Esophagus muscularis mucosa (tissue), 4 donors: ENCODE data around the gene UBE3D. TPM values are rescaled to one million over a fixed set of nuclear protein-coding genes. Genes with fewer than 3 reads are reported as not detected.
A peak's percentile ranks its signal among the peaks of the same experiment; 100 is the strongest.

Experiments used
- DNase-seq: peaks from one replicate; pipeline ENCODE4 v3.0.0-alpha.2; 2017; ENCODE audit errors: extremely low spot score
- H3K27ac ChIP-seq, 4 donors: fragments of 200-600 bp; sonication (generic); replicated peaks in 1 of 4; 1 replicate in 3 of 4; 2 replicates in 1 of 4; pipeline ENCODE4 v1.5.1; 2016 to 2019; ENCODE audit warnings: mild to moderate bottlenecking in 1 of 4
- H3K27me3 ChIP-seq, 4 donors: fragments of 200-600 bp; sonication (generic); one replicate each; pipeline versions ENCODE4 v1.5.1 to v1.6.0; 2016 to 2019
- H3K36me3 ChIP-seq, 4 donors: fragments of 200-600 bp; sonication (generic); one replicate each; pipeline ENCODE4 v1.5.1; 2016 to 2019
- H3K4me1 ChIP-seq, 4 donors: fragments of 200-600 bp; sonication (generic); one replicate each; pipeline ENCODE4 v1.5.1; 2016 to 2019
- H3K4me3 ChIP-seq, 4 donors: fragments of 200-600 bp; sonication (generic); 1 replicate in 2 of 4; 2 replicates in 2 of 4; pipeline ENCODE4 v1.5.1; 2016 to 2019; ENCODE audit warnings: mild to moderate bottlenecking in 4 of 4, moderate library complexity in 1 of 4
- H3K9me3 ChIP-seq, 4 donors: fragments of 200-600 bp; sonication (generic); 1 replicate in 3 of 4; 2 replicates in 1 of 4; pipeline ENCODE4 v1.5.1; 2016 to 2019
- CTCF ChIP-seq, 3 experiments: fragments of 200-600 bp in 2 of 3; fragments of 450-650 bp in 1 of 3; sonication (generic) in 2 of 3; IDR thresholded peaks; one replicate each; pipeline ENCODE4 v1.5.1; 2017 to 2019; ENCODE audit warnings: antibody characterized with exemption in 3 of 3, mild to moderate bottlenecking in 2 of 3, moderate library complexity in 1 of 3
- EP300 ChIP-seq: sonication (generic); formaldehyde crosslinking; IDR thresholded peaks from one replicate; pipeline ENCODE4 v1.6.1; 2017; ENCODE audit warnings: antibody characterized with exemption
- POLR2A ChIP-seq: fragments of 450-650 bp; IDR thresholded peaks from one replicate; pipeline ENCODE4 v1.6.1; 2017; ENCODE audit warnings: antibody characterized with exemption, moderate library complexity, mild to moderate bottlenecking, low read depth
- POLR2AphosphoS5 ChIP-seq, 2 donors: sonication (generic); formaldehyde crosslinking; IDR thresholded peaks; one replicate each; pipeline ENCODE4 v1.6.1; 2017; ENCODE audit warnings: antibody characterized with exemption in 2 of 2
- WGBS: methylation state at CpG from one replicate; pipeline ENCODE4 v1.1.5; 2018; 5-methylcytosine and 5-hydroxymethylcytosine counted together
- intact Hi-C: fragments of 100-400 bp; cut with DNase I; formaldehyde crosslinking; loops from one replicate; pipeline ENCODE4 v1.15.1; 2023
- total RNA-seq, 4 donors: library from RNA; depleted of rRNA; stranded (reverse); fragments of >200 nt; gene quantifications; one replicate each; pipeline versions ENCODE4 v1.1.0 to v1.2.1, GENCODE V29; 2016

The UBE3D gene
- total RNA-seq, 4 donors from 2014 or later: 5.3 to 10.0 (median 6.4) TPM

- Histone ChIP-seq H3K27me3 (no peaks in the 10 kb centered on the region), H3K27ac (no peak overlapping the region), H3K9me3 (no peaks in the 10 kb centered on the region), H3K36me3 (no peaks in the 10 kb centered on the region), H3K4me1 (peaks cover 0 to 50% (median 23%) of the 10 kb centered on the region in 4 donors), H3K4me3 (no peak overlapping the region)
- no peak for TF ChIP-seq CTCF (IDR thresholded peaks at IDR 0.05)
- no peak for TF ChIP-seq EP300
- TF ChIP-seq POLR2AphosphoS5 (IDR thresholded peaks at IDR 0.05): no peak
- no peak for TF ChIP-seq POLR2A
- intact Hi-C loops: no loop called here
- 76% methylated on average over 4 of the region's 4 CpGs for WGBS
- DNase-seq: no peak
These were observed 110.6 kb downstream of the UBE3D start for GRCh38 chr6:82954937-82955577.

- TF ChIP-seq POLR2AphosphoS5 (IDR thresholded peaks at IDR 0.05) (no peak), POLR2A (no peak), EP300 (no peak), CTCF (IDR thresholded peaks at IDR 0.05) (no peak)
- Histone ChIP-seq H3K27me3 (no peaks in the 10 kb centered on the region), H3K27ac (no peak overlapping the region), H3K9me3 (no peaks in the 10 kb centered on the region), H3K4me3 (no peak overlapping the region), H3K4me1 (peaks cover 0 to 43% (median 17%) of the 10 kb centered on the region in 4 donors), H3K36me3 (no peaks in the 10 kb centered on the region)
- DNase-seq: no peak
- intact Hi-C loops: no loop called here
- WGBS: 71% methylated on average over 2 of the region's 2 CpGs
These were observed 111.3 kb downstream of the UBE3D start for GRCh38 chr6:82954356-82954755.

DNA sequence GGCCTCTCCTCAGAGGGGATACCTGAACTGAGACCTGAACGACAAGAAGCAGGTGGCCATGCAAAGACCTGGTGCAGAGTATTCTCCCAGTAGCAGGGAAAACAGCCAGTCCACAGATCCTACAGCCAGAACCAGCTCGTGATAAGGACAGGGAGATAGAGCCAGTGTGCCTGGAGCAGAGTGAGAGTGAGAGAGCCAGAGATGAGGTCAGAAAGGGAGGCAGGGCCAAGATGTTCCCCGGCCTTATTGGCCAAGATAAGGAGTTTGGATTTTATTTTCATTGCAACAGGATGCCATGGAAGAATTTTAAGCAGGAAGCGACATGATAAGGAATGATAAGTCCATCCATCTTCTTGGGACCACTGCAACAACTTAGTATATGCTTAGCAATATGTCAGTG, 111.8 kb downstream of the UBE3D start:
- DNase-seq: peak; percentile 57

DNA sequence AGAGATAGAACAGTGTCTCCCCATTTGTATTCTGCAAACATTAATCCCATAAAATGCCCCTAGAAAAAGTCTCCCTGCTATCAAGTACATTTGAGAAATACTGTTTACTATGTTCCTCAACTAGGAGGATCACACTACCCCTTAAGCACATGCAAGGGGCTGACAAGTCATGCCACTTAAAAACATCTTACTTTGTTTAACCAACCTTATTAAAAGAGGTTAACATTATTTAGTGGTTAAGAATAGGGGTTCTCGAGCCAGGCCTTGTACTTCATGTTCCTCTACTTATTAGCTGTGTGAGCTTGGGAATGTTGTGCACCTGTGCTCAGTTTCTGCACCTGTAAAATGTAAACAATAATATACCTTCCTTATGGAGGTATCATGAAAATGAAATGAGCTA, 113.7 kb downstream of the UBE3D start:
- no peaks in the 10 kb centered on the region for H3K36me3 ChIP-seq
- intact Hi-C loops: no loop called here

More for the DNA sequence above, 111.8 kb downstream of the UBE3D start:
- Histone ChIP-seq H3K4me1 (peaks cover 0 to 40% (median 13%) of the 10 kb centered on the region in 4 donors), H3K27me3 (no peaks in the 10 kb centered on the region), H3K36me3 (no peaks in the 10 kb centered on the region), H3K9me3 (no peaks in the 10 kb centered on the region), H3K4me3 (no peak overlapping the region), H3K27ac (no peak overlapping the region)
- intact Hi-C loops: no loop called here
- TF ChIP-seq CTCF (IDR thresholded peaks at IDR 0.05) (no peak), POLR2A (no peak), POLR2AphosphoS5 (IDR thresholded peaks at IDR 0.05) (no peak), EP300 (no peak)
- 38% methylated on average over 4 of the region's 4 CpGs for WGBS

More for the DNA sequence above, 113.7 kb downstream of the UBE3D start:
- no peak for DNase-seq
- Histone ChIP-seq H3K4me1 (peaks cover 0 to 21% (median 1%) of the 10 kb centered on the region in 4 donors), H3K4me3 (no peak overlapping the region), H3K27me3 (no peaks in the 10 kb centered on the region), H3K27ac (no peak overlapping the region), H3K9me3 (no peaks in the 10 kb centered on the region)
- WGBS: 94% methylated on average over 1 of the region's 1 CpG
- TF ChIP-seq CTCF (IDR thresholded peaks at IDR 0.05) (no peak), EP300 (no peak), POLR2A (no peak), POLR2AphosphoS5 (IDR thresholded peaks at IDR 0.05) (no peak)
